WTC11 (cell line): ENCODE results near the gene GRK1.

Source experiments
- PREB ChIP-seq: sonication (generic); formaldehyde crosslinking; IDR thresholded peaks from 2 replicates; pipeline ENCODE4 v1.8.1; 2022; ENCODE audit warnings: mild to moderate bottlenecking, missing genetic modification reagents, moderate library complexity, borderline replicate concordance
- SP1 ChIP-seq: sonication (generic); formaldehyde crosslinking; conservative IDR thresholded peaks from 2 replicates; pipeline ENCODE4 v1.8.1; 2022; ENCODE audit warnings: missing genetic modification reagents
- TF ChIP-seq, protein P1 (sequence below): fragments of 200-600 bp; IDR thresholded peaks from 2 replicates; pipeline ENCODE4 v1.8.0; 2022; ENCODE audit warnings: antibody characterized with exemption
- TF ChIP-seq, protein P2 (sequence below): sonication (generic); formaldehyde crosslinking; IDR thresholded peaks from 2 replicates; pipeline ENCODE4 v1.8.1; 2023; ENCODE audit warnings: mild to moderate bottlenecking, missing genetic modification reagents, borderline replicate concordance

GRCh38 chr13:113628291-113629270 is 38.4 kb upstream of the GRK1 start:
- TF ChIP-seq, protein P1, sequence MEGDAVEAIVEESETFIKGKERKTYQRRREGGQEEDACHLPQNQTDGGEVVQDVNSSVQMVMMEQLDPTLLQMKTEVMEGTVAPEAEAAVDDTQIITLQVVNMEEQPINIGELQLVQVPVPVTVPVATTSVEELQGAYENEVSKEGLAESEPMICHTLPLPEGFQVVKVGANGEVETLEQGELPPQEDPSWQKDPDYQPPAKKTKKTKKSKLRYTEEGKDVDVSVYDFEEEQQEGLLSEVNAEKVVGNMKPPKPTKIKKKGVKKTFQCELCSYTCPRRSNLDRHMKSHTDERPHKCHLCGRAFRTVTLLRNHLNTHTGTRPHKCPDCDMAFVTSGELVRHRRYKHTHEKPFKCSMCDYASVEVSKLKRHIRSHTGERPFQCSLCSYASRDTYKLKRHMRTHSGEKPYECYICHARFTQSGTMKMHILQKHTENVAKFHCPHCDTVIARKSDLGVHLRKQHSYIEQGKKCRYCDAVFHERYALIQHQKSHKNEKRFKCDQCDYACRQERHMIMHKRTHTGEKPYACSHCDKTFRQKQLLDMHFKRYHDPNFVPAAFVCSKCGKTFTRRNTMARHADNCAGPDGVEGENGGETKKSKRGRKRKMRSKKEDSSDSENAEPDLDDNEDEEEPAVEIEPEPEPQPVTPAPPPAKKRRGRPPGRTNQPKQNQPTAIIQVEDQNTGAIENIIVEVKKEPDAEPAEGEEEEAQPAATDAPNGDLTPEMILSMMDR: no peak
- TF ChIP-seq SP1 (CRISPR knock-in tag) (no peak), PREB (CRISPR knock-in tag) (no peak)
- TF ChIP-seq, protein P2, sequence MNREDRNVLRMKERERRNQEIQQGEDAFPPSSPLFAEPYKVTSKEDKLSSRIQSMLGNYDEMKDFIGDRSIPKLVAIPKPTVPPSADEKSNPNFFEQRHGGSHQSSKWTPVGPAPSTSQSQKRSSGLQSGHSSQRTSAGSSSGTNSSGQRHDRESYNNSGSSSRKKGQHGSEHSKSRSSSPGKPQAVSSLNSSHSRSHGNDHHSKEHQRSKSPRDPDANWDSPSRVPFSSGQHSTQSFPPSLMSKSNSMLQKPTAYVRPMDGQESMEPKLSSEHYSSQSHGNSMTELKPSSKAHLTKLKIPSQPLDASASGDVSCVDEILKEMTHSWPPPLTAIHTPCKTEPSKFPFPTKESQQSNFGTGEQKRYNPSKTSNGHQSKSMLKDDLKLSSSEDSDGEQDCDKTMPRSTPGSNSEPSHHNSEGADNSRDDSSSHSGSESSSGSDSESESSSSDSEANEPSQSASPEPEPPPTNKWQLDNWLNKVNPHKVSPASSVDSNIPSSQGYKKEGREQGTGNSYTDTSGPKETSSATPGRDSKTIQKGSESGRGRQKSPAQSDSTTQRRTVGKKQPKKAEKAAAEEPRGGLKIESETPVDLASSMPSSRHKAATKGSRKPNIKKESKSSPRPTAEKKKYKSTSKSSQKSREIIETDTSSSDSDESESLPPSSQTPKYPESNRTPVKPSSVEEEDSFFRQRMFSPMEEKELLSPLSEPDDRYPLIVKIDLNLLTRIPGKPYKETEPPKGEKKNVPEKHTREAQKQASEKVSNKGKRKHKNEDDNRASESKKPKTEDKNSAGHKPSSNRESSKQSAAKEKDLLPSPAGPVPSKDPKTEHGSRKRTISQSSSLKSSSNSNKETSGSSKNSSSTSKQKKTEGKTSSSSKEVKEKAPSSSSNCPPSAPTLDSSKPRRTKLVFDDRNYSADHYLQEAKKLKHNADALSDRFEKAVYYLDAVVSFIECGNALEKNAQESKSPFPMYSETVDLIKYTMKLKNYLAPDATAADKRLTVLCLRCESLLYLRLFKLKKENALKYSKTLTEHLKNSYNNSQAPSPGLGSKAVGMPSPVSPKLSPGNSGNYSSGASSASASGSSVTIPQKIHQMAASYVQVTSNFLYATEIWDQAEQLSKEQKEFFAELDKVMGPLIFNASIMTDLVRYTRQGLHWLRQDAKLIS (CRISPR knock-in tag): no peak
